Stimulated activated CD4-positive, alpha-beta T cell treated with anti-CD3 and anti-CD28 coated beads, Interleukin-1b, Interleukin-23, amount 100 ng/mL, for 4 hours (primary cell): ENCODE measurements around the gene SLC22A7.

Experiments
- DNase-seq, 2 donors: peaks; one replicate each; pipeline ENCODE4 v3.0.0-alpha.2; 2020; ENCODE audit warnings: low read depth in 2 of 2

Gene SLC22A7

DNA sequence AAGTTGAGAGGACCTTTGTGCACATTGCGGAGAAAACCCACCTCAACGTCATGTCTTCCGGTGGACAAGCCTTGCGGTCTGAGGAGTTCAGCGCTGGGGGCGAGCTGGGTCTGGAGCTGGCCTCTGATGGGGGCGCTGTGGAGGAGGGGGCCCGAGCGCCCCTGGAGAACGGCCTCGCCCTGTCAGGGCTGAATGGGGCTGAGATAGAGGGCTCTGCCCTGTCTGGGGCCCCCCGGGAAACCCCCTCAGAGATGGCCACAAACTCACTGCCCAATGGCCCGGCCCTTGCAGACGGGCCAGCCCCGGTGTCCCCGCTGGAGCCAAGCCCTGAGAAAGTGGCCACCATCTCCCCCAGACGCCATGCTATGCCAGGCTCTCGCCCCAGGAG is 14.6 kb upstream of the SLC22A7 start:
- DNase-seq: no peak

DNA sequence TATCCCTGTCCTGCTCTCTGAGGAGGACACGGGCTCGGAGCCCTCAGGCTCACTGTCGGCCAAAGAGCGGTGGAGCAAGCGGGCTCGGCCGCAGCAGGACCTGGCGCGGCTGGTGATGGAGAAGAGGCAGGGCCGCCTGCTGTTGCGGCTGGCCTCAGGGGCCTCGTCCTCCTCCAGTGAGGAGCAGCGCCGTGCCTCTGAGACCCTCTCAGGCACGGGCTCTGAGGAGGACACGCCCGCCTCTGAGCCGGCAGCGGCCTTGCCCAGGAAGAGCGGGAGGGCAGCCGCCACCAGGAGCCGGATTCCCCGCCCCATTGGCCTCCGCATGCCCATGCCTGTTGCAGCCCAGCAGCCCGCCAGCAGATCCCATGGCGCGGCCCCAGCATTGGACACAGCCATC is 14.2 kb upstream of the SLC22A7 start:
- DNase-seq: no peak

DNA sequence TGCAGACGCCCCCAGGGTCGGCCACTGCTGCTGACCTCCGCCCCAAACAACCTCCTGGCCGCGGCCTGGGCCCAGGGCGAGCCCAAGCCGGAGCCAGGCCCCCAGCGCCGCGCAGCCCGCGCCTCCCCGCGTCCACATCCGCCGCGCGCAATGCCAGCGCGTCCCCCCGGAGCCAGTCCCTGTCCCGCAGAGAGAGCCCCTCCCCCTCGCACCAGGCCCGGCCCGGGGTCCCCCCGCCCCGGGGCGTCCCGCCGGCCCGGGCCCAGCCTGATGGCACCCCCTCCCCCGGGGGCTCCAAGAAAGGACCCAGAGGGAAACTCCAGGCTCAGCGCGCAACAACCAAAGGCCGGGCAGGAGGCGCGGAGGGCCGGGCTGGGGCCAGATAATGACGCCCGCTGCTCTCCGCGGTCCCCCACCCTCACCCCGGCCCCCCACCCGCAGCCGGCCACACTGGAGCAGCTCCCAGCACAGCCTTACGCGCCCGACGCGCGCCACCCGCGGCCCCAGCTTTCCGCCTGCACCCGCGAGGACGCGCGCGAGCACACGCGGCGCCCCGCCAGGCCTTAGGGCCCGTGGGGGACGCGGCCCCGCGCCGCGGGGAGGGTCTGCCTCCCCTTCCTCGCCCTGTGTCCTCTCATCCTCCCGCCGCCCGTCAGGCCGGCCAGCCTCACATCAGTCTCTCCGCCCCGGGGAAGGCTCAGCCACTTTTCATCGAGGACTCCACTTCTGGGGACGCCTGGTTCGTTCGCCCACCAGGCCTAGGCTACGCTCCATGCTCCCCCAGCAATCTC is 12.9 kb upstream of the SLC22A7 start:
- DNase-seq: no peak

DNA sequence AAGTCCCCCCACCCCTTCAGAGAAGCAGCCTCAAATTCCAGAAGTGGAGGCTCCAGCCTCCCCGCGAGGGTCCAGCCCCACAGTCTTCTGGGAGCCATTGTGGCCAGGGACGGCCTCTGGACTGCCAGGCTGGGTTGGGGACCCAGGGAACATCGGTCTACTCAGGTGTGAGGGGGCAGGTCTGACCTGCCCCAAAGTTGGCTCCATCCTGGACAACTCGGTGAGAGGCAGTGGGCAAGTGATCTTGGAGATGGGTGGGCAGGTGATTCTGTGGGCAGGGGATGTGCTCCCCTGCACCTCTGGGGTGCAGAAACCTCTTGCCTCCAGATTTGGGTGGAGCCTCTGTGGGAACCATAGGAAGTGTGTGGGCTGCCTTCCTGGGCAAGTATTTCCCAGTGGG is 12.2 kb upstream of the SLC22A7 start:
- DNase-seq: no peak

DNA sequence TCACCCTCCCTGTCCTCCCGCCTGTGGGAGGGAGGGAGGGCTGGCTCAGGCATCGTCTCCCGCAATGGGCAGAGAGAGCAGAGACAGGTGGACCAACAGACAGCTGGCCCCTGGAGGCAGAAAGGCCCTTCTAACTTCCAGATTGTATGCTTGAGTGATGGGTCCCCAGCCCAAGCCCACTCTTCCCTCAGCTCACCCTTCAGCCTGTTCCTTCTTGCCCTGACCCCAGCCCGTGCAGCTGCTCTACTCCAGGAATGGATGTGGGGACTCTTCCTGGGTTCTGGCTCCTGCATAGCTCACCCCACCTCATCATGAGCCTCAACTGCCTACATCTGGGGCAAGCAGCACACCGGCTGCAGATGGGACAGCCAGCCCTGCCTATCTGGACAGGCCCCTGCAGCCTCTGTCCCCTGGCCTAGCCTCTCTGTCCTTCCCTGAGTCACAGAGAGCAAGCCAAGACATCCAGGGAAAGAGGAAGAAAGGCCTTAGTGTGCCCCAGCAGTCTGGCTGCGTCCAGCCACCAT is 11.5 kb upstream of the SLC22A7 start:
- no peak for DNase-seq

GRCh38 chr6:43286980-43287716 is 10.9 kb upstream of the SLC22A7 start:
- no peak for DNase-seq

- DNase-seq: no peak
Measured at GRCh38 chr6:43287717-43288679, 10.1 kb upstream of the SLC22A7 start.

DNA sequence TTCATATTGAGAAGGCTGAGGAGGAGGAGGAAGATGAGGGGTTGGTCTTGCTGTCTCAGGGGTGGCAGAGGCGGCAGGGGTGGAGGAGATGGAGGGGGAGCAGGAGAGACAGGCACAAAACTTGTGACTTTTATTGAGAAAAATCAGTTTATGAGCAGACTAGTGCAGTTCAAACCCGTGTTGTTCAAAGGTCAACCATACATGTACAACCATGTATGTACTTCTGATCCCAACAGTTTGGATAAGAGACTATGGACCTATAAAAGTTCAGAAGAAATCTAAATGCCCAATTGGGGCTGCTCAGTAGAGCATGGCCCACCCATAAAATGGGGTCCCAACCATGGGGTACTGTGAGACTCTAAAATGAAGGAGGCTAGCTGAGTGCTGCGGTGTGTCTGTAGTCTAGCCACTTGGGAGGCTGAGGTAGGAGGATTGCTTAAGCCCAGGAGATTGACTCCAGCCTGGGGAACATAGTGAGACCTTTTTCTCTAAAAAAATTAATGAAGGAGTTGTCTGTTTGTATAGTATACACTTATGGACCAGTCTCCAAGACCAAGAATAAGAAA is 7.6 kb upstream of the SLC22A7 start:
- no peak for DNase-seq

DNA sequence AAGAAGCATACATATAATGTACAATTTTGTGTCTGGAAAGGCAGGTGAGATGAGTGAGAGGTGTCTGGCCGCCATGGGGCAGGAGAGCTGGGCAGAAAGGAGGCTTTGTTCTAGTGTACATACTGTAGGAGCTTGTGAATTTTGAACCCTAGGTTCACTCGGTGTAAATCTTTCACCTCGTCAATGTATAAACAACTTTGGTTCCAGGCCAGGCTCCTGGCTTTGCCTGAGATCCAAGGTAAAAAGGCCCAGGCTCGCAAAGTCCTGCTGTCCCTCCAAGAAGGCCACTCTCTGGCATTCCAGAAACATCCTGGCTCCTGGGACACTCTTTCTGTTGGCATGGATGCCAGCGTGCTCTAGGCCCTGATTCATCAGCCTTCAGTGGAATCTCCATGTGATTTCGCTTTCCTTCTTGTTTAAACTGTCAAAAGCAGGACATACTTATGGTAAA is 7.1 kb upstream of the SLC22A7 start:
- no peak for DNase-seq

- no peak for DNase-seq
Measured at GRCh38 chr6:43291708-43292107, 6.4 kb upstream of the SLC22A7 start.

GRCh38 chr6:43292341-43292740 is 5.7 kb upstream of the SLC22A7 start:
- DNase-seq: no peak

GRCh38 chr6:43292763-43293318 is 5.2 kb upstream of the SLC22A7 start:
- no peak for DNase-seq

- no peak for DNase-seq
Measured at GRCh38 chr6:43293698-43294097, 4.4 kb upstream of the SLC22A7 start.

GRCh38 chr6:43294536-43294935 is 3.5 kb upstream of the SLC22A7 start:
- DNase-seq: no peak

DNA sequence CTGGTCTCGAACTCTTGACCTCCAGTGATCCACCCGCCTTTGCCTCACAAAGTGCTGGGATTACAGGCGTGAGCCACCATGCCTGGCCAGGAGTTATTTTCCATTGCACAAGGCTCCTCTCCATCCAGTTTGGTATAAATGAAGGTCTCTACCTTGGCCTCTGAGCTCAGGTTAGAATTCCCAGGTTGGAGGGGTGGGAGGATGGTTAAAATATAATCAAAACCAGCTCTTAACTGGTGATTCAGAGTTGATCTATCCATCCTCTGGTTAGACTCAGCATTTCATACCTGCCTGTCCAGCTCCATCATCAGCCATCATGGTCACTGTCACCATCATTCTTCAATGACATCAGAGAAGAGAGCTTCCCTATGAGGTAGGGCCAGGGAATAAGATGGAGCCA is 2.6 kb upstream of the SLC22A7 start:
- DNase-seq: no peak

- no peak for DNase-seq
Measured at GRCh38 chr6:43296780-43297497, 1.1 kb upstream of the SLC22A7 start.

GRCh38 chr6:43298565-43299337 is 691 bp downstream of the SLC22A7 start:
- no peak for DNase-seq

GRCh38 chr6:43299338-43300293 is 1.6 kb downstream of the SLC22A7 start:
- DNase-seq: no peak
